H9 (cell line): ENCODE data around the gene FBXO38. TPM values are rescaled to one million over a fixed set of nuclear protein-coding genes. Genes with fewer than 3 reads are reported as not detected.

Experiments used
- DNase-seq: peaks from one replicate; pipeline ENCODE4 v3.0.0-alpha.2; 2017
- H2AFZ ChIP-seq: one replicate; pipeline ENCODE4 v1.6.1; 2013; ENCODE audit warnings: mild to moderate bottlenecking, low read length, control low read depth, moderate library complexity
- H2AK5ac ChIP-seq: 2 replicates; pipeline ENCODE4 v1.6.1; 2013; ENCODE audit warnings: low read length, control low read depth, mixed read lengths; ENCODE audit not compliant: insufficient read length
- H2BK120ac ChIP-seq: one replicate; pipeline ENCODE4 v1.6.1; 2013; ENCODE audit warnings: low read depth, mild to moderate bottlenecking, low read length, control low read depth, inconsistent platforms; ENCODE audit not compliant: poor library complexity, severe bottlenecking
- H2BK12ac ChIP-seq: 2 replicates; pipeline ENCODE4 v1.6.1; 2013; ENCODE audit warnings: low read length, control low read depth, mixed read lengths, low read depth; ENCODE audit not compliant: insufficient read length
- H2BK15ac ChIP-seq: 2 replicates; pipeline ENCODE4 v1.6.1; 2013; ENCODE audit warnings: low read depth, low read length, control low read depth
- H2BK20ac ChIP-seq: one replicate; pipeline ENCODE4 v1.6.1; 2013; ENCODE audit warnings: low read depth, mild to moderate bottlenecking, low read length, control low read depth, inconsistent platforms; ENCODE audit not compliant: poor library complexity, severe bottlenecking
- H2BK5ac ChIP-seq: 2 replicates; pipeline ENCODE4 v1.6.1; 2013; ENCODE audit warnings: low read length, control low read depth, mixed read lengths; ENCODE audit not compliant: insufficient read length
- H3K14ac ChIP-seq: 2 replicates; pipeline ENCODE4 v1.6.1; 2013; ENCODE audit warnings: low read length, control low read depth; ENCODE audit not compliant: insufficient read depth
- H3K18ac ChIP-seq: 2 replicates; pipeline ENCODE4 v1.6.1; 2013; ENCODE audit warnings: low read depth, mild to moderate bottlenecking, mixed read lengths, low read length, control low read depth; ENCODE audit not compliant: insufficient read length
- H3K23ac ChIP-seq: 2 replicates; pipeline ENCODE4 v1.6.1; 2013; ENCODE audit warnings: low read length, control low read depth, mixed read lengths, low read depth; ENCODE audit not compliant: insufficient read length
- H3K23me2 ChIP-seq: 2 replicates; pipeline ENCODE4 v1.6.1; 2013; ENCODE audit warnings: low read depth, mild to moderate bottlenecking, mixed read lengths, low read length, control low read depth; ENCODE audit not compliant: insufficient read length, poor library complexity, severe bottlenecking
- H3K27ac ChIP-seq: 2 replicates; pipeline ENCODE4 v1.5.1; 2013; ENCODE audit warnings: low read length, control low read depth, mixed read lengths, low read depth; ENCODE audit not compliant: insufficient read length
- H3K27me3 ChIP-seq: 2 replicates; pipeline ENCODE4 v1.6.1; 2013; ENCODE audit warnings: low read length, control low read depth, inconsistent platforms; ENCODE audit not compliant: insufficient read depth
- H3K4ac ChIP-seq: 2 replicates; pipeline ENCODE4 v1.6.1; 2013; ENCODE audit warnings: low read depth, mild to moderate bottlenecking, control low read depth, inconsistent platforms, low read length, moderate library complexity
- H3K4me1 ChIP-seq: 2 replicates; pipeline ENCODE4 v1.6.1; 2013; ENCODE audit warnings: low read length, control low read depth, inconsistent platforms; ENCODE audit not compliant: insufficient read depth
- H3K4me2 ChIP-seq: 2 replicates; pipeline ENCODE4 v1.6.1; 2013; ENCODE audit warnings: low read length, control low read depth, mixed read lengths; ENCODE audit not compliant: insufficient read length, insufficient read depth
- H3K56ac ChIP-seq: 2 replicates; pipeline ENCODE4 v1.6.1; 2013; ENCODE audit warnings: low read depth, mild to moderate bottlenecking, mixed read lengths, low read length, control low read depth; ENCODE audit not compliant: insufficient read length
- H3K79me1 ChIP-seq: 2 replicates; pipeline ENCODE4 v1.6.1; 2013; ENCODE audit warnings: low read depth, mild to moderate bottlenecking, moderate library complexity, low read length, control low read depth, inconsistent platforms; ENCODE audit not compliant: insufficient read depth, poor library complexity, severe bottlenecking
- H3K79me2 ChIP-seq: 2 replicates; pipeline ENCODE4 v1.6.1; 2013; ENCODE audit warnings: low read length, control low read depth, inconsistent platforms; ENCODE audit not compliant: insufficient read depth
- H3K9ac ChIP-seq: 2 replicates; pipeline ENCODE4 v1.6.1; 2013; ENCODE audit warnings: low read length, control low read depth, mixed read lengths; ENCODE audit not compliant: insufficient read length; ENCODE audit errors: extremely low read depth
- H3K9me3 ChIP-seq: one replicate; pipeline ENCODE4 v1.6.1; 2013; ENCODE audit warnings: low read depth, low read length, inconsistent platforms; ENCODE audit not compliant: control insufficient read depth
- H3T11ph ChIP-seq: one replicate; pipeline ENCODE4 v1.6.1; 2013; ENCODE audit warnings: mild to moderate bottlenecking, low read length, control low read depth, inconsistent platforms
- H4K20me1 ChIP-seq: one replicate; pipeline ENCODE4 v1.6.1; 2013; ENCODE audit not compliant: control insufficient read depth, insufficient read length, insufficient read depth
- H4K5ac ChIP-seq: 2 replicates; pipeline ENCODE4 v1.6.1; 2013; ENCODE audit warnings: low read depth, mild to moderate bottlenecking, mixed read lengths, low read length, control low read depth; ENCODE audit not compliant: insufficient read length
- H4K8ac ChIP-seq: replicated peaks from 2 replicates; pipeline ENCODE4 v1.6.1; 2013; ENCODE audit warnings: low read length, control low read depth, mixed read lengths, low read depth; ENCODE audit not compliant: insufficient read length
- H4K91ac ChIP-seq: 2 replicates; pipeline ENCODE4 v1.6.1; 2013; ENCODE audit warnings: low read depth, mild to moderate bottlenecking, moderate library complexity, mixed read lengths, low read length, control low read depth; ENCODE audit not compliant: insufficient read length
- H3K27ac Mint-ChIP-seq, 3 experiments: 2 replicates in 2 of 3; 3 replicates in 1 of 3; pipeline ENCODE4 v1.8.0; 2020 to 2021; ENCODE audit warnings: mixed read lengths in 3 of 3, mild to moderate bottlenecking in 1 of 3, moderate library complexity in 1 of 3
- H3K27me3 Mint-ChIP-seq: 2 replicates; pipeline ENCODE4 v1.8.0; 2021; ENCODE audit warnings: low read depth, mild to moderate bottlenecking, moderate library complexity, mixed read lengths
- H3K36me3 Mint-ChIP-seq, 3 experiments: 2 replicates in 2 of 3; 3 replicates in 1 of 3; pipeline ENCODE4 v1.8.0; 2020 to 2021; ENCODE audit warnings: low read depth in 3 of 3, mixed read lengths in 3 of 3; ENCODE audit not compliant: insufficient read depth in 1 of 3
- H3K4me1 Mint-ChIP-seq, 2 experiments: 2 replicates each; pipeline ENCODE4 v1.8.0; 2020; ENCODE audit warnings: mixed read lengths in 2 of 2
- H3K4me3 Mint-ChIP-seq, 2 experiments: 2 replicates in 1 of 2; 3 replicates in 1 of 2; pipeline ENCODE4 v1.8.0; 2020 to 2021; ENCODE audit warnings: mild to moderate bottlenecking in 2 of 2, mixed read lengths in 2 of 2, moderate library complexity in 1 of 2
- H3K9me3 Mint-ChIP-seq, 2 experiments: 2 replicates in 1 of 2; 3 replicates in 1 of 2; pipeline ENCODE4 v1.8.0; 2020; ENCODE audit warnings: mild to moderate bottlenecking in 2 of 2, mixed read lengths in 2 of 2, moderate library complexity in 1 of 2
- CTCF ChIP-seq: fragments of 200-600 bp; sonication (generic); conservative IDR thresholded peaks from 3 replicates; pipeline ENCODE4 v1.8.0; 2021; ENCODE audit warnings: antibody characterized with exemption, mild to moderate bottlenecking
- WGBS: extraction: QIAGEN DNeasy Blood & Tissue Kit; methylation state at CpG from one replicate; pipeline ENCODE4 v1.1.7; 2013; ENCODE audit warnings: missing lambda C conversion rate, low lambda C conversion rate, mixed read lengths; ENCODE audit not compliant: insufficient read length; ENCODE audit errors: extremely low coverage; 5-methylcytosine and 5-hydroxymethylcytosine counted together
- total RNA-seq: library from RNA; stranded (reverse); gene quantifications from 2 replicates; pipeline ENCODE4 v1.2.1, GENCODE V29; 2021

The FBXO38 gene
- total RNA-seq, 1 experiment from 2014 or later: 34.6 TPM

- Mint-ChIP-seq H3K4me3 (no peak overlapping the region), H3K27me3 (peaks cover 54% of the 10 kb centered on the region), H3K9me3 (no peaks in the 10 kb centered on the region), H3K4me1 (peaks cover 0 to 10% of the 10 kb centered on the region in 2 experiments; a peak in 3 of 4 replicates), H3K36me3 (no peaks in the 10 kb centered on the region), H3K27ac (no peak overlapping the region; a peak in 1 of 7 replicates)
- Histone ChIP-seq H3K79me2 (no peaks in the 10 kb centered on the region), H3K4me1 (no peaks in the 10 kb centered on the region), H2BK5ac (no peak overlapping the region), H3K27ac (no peak overlapping the region), H4K5ac (no peak overlapping the region), H2BK120ac (no peak overlapping the region), H3T11ph (no peak overlapping the region), H3K56ac (no peak overlapping the region), H3K9ac (no peak overlapping the region), H2BK12ac (no peak overlapping the region), H3K23me2 (no peaks in the 10 kb centered on the region), H2AFZ (peak overlapping the region; percentile 42), H4K91ac (no peak overlapping the region), H3K4ac (no peak overlapping the region), H3K9me3 (no peaks in the 10 kb centered on the region), H2BK20ac (no peak overlapping the region), H3K14ac (no peak overlapping the region), H3K18ac (no peak overlapping the region), H4K8ac (no peak overlapping the region), H2BK15ac (no peak overlapping the region), H3K27me3 (no peaks in the 10 kb centered on the region; the same call in 1 of the 2 replicates), H3K79me1 (no peaks in the 10 kb centered on the region), H3K4me2 (no peak overlapping the region), H2AK5ac (no peak overlapping the region), H3K23ac (no peak overlapping the region), H4K20me1 (no peaks in the 10 kb centered on the region)
- peak; percentile 89 for DNase-seq
- no CpG with 5 or more reads among the region's 22 CpGs for WGBS
- TF ChIP-seq CTCF: peak; percentile 90
Observed at GRCh38 chr5:148482697-148483462, 99.1 kb downstream of the FBXO38 start.
